HG02759 (cell line): ENCODE measurements around the gene WASL.
"Not testable (repeated sequence)": the region's sequence is repeated elsewhere in the genome, so short reads cannot be mapped to it uniquely, and the experiment has no call there.

Experiments used
- ATAC-seq: cut with Tn5 transposase; IDR thresholded peaks from one replicate; pipeline ENCODE4 v1.9.1; 2021; ENCODE audit warnings: mild to moderate bottlenecking, moderate library complexity; ENCODE audit not compliant: unreplicated experiment

WASL gene

GRCh38 chr7:123635551-123636359 is 113.0 kb downstream of the WASL start:
- no peak for ATAC-seq

DNA sequence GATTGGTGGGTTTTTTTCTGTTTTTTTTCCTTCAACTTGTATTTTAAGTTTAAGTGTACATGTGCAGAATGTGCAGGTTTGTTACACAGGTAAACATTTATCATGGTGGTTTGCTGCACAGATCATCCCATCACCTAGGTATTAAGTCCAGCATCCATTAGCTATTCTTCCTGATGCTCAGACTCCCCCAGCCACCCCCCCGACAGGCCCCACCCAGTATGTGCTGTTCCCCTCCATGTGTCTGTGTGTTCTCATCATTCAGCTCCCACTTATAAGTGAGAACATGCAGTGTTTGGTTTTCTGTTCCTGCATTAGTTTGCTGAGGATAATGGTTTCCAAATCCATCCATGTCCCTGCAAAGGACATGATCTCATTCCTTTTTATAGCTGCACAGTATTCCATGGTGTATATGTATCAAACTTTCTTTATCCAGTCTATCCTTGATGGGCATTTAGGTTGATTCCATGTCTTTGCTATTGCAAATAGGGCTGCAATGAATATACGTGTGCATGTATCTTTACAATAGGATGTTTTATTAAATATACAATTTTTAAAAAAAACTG is 114.7 kb downstream of the WASL start:
- ATAC-seq: not testable (repeated sequence)

- ATAC-seq: no peak
Observed at GRCh38 chr7:123633553-123633952, 115.2 kb downstream of the WASL start.

- ATAC-seq: no peak
Observed at GRCh38 chr7:123632808-123633207, 116.0 kb downstream of the WASL start.
